Stimulated activated CD4-positive, alpha-beta T cell treated with anti-CD3 and anti-CD28 coated beads, Interleukin-15, amount 100 ng/mL, for 48 hours (primary cell): Measurements from ENCODE around the gene B3GLCT.

Experiments used
- DNase-seq, 2 donors: peaks; one replicate each; pipeline ENCODE4 v3.0.0-alpha.2; 2020; ENCODE audit warnings: low read depth in 2 of 2

Gene B3GLCT

GRCh38 chr13:31349156-31349555 lies 149.4 kb downstream of the B3GLCT start:
- no peak for DNase-seq

- DNase-seq, result no peak
Observed at GRCh38 chr13:31350560-31350959, 150.8 kb downstream of the B3GLCT start.

GRCh38 chr13:31351376-31351775 lies 151.6 kb downstream of the B3GLCT start:
- DNase-seq, result no peak

GRCh38 chr13:31352467-31352866 lies 152.7 kb downstream of the B3GLCT start:
- DNase-seq, result no peak

GRCh38 chr13:31355001-31355400 lies 155.2 kb downstream of the B3GLCT start:
- no peak for DNase-seq

GRCh38 chr13:31356991-31357390 lies 157.2 kb downstream of the B3GLCT start:
- no peak for DNase-seq

- no peak for DNase-seq
Observed at GRCh38 chr13:31357581-31357980, 157.8 kb downstream of the B3GLCT start.

- DNase-seq, result no peak
Observed at GRCh38 chr13:31361673-31362072, 161.9 kb downstream of the B3GLCT start.

GRCh38 chr13:31365630-31366029 lies 165.9 kb downstream of the B3GLCT start:
- DNase-seq, result no peak

- DNase-seq, result no peak
Observed at GRCh38 chr13:31367410-31367809, 167.6 kb downstream of the B3GLCT start.

GRCh38 chr13:31369213-31369612 lies 169.4 kb downstream of the B3GLCT start:
- no peak for DNase-seq

- no peak for DNase-seq
Observed at GRCh38 chr13:31372454-31372853, 172.7 kb downstream of the B3GLCT start.

GRCh38 chr13:31374682-31375081 lies 174.9 kb downstream of the B3GLCT start:
- no peak for DNase-seq

- DNase-seq, result no peak
Observed at GRCh38 chr13:31377946-31378345, 178.2 kb downstream of the B3GLCT start.

GRCh38 chr13:31380715-31381114 lies 180.9 kb downstream of the B3GLCT start:
- DNase-seq, result no peak
